NCI-H1105 treated with DMSO at 0.1 percent for 48 hours (cell line): ENCODE results near the gene CDC40.
"Not testable (repeated sequence)": the region's sequence is repeated elsewhere in the genome, so short reads cannot be mapped to it uniquely, and the experiment has no call there.

Experiments used
- DNase-seq: peaks from one replicate; lab custom pipeline; 2025; lab: John Stamatoyannopoulos, UW

Gene CDC40

GRCh38 chr6:110201151-110201884 lies 21.1 kb downstream of the CDC40 start:
- DNase-seq = no peak

DNA sequence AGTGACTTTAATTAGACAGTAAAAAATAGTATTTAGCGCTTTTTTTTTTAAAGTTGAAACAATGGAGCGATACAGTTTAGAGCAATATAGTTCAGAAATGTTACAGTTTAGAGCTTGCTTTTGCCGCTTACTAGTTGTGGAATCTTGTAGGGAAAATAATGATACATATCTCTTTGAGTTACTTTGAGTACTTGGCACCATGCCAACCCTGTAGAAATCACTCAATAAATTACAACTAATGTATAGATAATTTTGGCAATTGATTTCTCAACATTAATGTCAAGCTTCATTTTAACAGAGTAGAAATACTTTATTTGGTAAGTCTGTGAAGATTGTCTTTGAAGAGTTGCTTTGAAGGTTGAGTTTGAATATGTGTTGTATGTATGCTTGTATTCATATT lies 27.4 kb downstream of the CDC40 start:
- DNase-seq = no peak

DNA sequence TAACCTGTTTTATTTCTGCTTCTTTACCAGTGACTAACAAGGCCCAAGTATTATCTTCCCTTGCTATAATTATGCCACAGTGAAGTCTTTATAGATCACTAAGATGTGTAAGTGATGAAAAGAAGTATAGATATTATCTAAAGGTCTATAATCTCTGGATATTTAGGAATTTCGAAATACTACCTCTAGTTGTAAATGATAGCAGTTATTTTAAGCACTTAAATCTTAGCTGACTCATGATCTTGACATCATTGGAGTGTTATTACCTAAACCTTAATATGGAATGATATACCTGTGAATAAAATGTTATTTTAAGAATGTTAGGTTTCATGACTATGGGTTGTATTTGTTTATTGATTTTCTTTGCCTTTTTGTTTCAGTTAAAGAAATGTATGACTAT lies 31.5 kb downstream of the CDC40 start:
- DNase-seq = no peak

GRCh38 chr6:110214338-110214737 lies 34.1 kb downstream of the CDC40 start:
- DNase-seq = no peak

DNA sequence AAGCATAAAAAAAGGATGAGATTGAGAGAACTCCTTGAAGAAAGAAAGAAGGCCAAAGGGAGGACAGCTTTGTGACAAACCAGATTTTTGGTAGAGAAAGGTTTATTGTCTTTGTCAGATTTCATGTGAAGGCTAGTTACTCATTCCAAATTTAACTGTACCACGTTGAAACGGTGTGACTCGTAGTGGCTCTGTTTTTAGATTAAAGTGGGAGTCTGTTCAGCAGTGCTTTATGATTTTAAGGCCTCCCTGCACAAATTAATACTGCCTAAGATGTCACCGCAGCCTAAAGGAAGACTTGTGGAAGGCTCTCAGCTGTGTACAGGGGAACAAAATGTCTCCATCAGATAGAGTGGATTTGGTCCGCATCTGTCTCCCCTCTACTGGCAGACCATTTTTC lies 35.9 kb downstream of the CDC40 start:
- no peak for DNase-seq

DNA sequence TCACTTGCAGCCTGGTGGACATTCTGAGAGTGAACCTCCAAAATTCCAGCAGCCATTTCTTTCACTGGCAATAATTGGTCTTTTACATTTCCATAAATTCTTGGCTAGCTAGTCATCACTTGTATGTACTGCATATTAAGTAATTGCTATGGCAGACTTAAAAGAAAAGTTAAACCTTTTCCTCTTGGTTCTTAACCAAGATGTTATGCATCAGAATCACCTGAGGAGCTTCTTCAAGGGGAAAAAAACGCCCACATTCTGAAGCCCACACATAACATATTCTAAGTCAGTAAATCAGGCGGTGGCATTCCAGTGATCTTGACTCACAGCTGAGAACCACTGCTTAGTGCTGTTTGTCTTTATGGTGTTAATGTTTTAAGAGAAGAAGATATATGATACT lies 37.0 kb downstream of the CDC40 start:
- no peak for DNase-seq

DNA sequence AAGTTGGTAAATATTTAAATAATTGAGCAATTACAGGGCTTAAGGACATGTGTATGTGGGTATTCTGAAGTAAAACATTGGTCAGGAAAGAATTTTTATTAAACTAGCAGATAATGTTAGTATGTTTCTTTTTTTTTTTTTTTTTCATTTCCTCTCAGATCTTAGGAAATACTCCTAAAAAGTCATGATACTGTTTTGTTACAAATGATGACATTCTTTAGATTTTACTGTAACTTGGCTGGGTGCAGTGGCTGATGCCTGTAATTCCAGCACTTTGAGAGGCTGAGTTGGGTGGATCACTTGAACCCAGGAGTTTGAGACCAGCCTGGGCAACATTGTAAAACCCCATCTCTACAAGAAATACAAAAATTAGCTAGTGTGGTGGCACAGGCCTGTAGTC lies 41.5 kb downstream of the CDC40 start:
- no peak for DNase-seq

DNA sequence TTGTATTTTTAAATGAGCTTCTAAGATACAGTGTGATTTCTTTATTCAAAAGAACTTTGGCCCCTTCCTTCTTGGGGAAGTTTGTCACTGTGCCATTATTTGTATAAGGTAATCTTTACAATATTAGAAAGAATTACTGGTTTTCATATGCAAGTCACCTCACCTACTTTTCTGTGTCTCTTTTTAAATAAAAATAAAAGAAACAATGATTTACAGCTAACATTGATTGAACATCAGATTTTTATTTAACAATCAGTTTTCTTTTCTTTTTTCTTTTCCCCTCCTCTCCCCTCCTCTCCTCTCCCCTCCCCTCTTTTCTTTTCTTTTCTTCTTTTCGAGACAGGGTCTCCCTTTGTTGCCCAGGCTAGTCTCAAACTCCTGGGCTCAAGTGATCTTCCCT lies 46.0 kb downstream of the CDC40 start:
- no peak for DNase-seq

GRCh38 chr6:110232450-110232849 lies 52.2 kb downstream of the CDC40 start:
- DNase-seq = no peak

DNA sequence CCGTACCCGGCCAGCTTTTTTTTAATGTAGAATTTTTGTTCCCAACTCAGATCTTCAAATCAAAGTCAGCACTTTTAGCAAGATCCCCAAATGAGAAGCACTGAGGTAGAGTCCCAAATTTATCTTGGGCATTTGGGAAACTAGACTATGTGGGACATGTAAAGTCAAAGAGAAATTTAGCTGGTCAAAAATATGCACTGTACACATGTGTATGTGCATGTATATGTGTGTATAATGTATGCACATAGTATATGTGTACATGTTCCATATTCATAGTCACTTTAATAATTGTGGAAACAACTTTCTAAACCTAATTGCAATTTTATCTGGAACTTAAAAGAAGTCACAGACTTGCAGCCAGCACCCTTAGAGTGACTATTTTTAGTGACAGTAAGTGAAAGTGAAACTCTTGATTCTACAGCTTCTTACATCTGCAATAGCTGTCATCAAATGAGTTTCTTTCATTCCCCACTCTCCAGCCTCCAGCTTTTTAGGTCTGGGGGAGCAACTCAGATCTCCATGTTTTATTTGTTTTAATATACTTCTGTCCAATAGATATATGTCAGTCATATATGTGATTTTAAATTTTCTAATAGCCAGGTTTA lies 53.6 kb downstream of the CDC40 start:
- no peak for DNase-seq

DNA sequence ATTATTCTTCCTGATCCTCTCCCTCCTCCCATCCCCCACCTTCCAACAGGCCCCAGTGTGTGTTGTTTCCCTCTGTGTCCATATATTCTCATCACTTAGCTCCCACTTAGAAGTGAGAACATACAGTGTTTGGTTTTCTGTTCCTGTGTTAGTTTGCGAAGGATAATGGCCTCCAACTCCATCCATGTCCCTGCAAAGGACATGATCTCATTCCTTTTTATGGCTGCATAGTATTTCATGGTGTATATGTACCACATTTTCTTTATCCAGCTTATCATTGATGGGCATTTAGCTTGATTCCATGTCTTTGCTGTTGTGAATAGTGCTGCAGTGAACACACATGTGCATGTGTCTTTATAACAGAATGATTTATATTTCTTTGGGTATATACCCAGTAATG lies 55.8 kb downstream of the CDC40 start:
- DNase-seq = not testable (repeated sequence)

- DNase-seq = no peak
Observed at GRCh38 chr6:110239526-110240274, 59.5 kb downstream of the CDC40 start.

DNA sequence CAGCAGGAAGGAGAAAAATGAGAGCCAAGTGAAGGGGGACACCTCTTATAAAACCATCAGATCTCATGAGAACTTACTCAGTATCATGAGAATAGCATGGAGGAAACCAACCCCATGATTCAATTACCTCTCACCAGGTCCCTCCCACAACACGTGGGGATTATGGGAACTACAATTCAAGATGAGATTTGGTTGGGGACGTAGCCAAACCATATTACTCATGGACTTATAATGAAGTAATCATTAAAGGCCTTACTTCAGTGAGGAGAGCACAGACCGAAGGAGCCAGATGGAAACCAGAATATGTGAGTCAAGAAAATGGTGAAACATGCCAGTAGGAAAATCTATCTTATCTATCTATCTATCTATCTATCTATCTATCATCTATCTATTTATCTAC lies 64.4 kb downstream of the CDC40 start:
- DNase-seq = not testable (repeated sequence)

GRCh38 chr6:110246378-110246777 lies 66.2 kb downstream of the CDC40 start:
- DNase-seq = no peak

DNA sequence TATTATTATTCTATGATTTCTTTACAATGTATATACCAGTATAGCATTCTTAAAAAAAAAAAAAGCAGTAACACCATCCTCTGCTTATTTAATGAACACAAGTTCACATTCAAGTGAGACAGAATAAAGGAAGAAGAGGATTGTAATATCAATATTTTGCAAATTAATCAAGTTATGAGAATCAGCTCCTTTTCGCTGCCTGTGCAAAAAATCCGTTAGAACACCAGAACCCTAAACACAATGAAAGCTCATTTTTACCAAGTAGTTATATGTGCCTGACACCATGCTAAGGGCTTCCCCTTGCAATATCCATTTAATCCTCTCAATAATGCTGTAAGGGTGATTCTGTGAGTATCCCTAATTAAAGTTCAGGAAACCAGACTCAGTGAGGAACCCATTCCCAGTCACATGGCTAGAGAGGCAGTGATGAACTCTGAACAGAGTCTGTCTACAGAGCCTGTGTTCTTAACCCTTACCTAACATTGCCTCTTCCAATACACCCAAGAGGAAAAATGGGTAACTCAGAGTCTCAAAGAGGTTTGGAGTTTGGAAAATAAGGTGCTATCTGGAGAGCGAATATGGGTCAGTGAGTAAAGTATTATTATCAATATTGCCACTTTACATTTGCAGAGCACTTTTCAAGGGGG lies 66.8 kb downstream of the CDC40 start:
- DNase-seq = no peak

GRCh38 chr6:110250058-110250457 lies 69.8 kb downstream of the CDC40 start:
- no peak for DNase-seq

GRCh38 chr6:110250838-110251237 lies 70.6 kb downstream of the CDC40 start:
- DNase-seq = no peak

GRCh38 chr6:110255211-110255750 lies 75.1 kb downstream of the CDC40 start:
- no peak for DNase-seq

- DNase-seq = no peak
Observed at GRCh38 chr6:110256366-110256765, 76.1 kb downstream of the CDC40 start.

GRCh38 chr6:110265273-110265672 lies 85.0 kb downstream of the CDC40 start:
- no peak for DNase-seq

GRCh38 chr6:110266996-110267395 lies 86.8 kb downstream of the CDC40 start:
- DNase-seq = no peak

DNA sequence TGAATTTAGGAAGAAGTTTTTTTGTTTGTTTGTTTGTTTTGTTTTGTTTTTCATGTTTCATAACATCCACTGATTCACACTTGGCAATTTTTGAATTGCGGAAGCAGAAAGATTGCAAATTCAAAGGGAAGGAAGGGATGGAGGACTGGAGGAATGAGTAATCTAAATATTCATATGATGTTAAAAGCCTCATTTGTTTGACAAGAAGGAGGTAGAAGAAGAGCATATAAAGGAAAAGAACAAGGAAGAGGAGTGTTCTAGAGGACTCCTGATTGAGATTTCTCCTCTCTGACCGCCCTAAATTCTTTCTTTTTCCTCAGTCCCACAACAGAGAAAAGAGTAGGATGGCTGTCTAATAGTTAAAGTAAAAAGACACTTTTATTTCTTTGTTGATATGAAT lies 89.4 kb downstream of the CDC40 start:
- DNase-seq = no peak
